ENCODE results near the gene GAD1.

GAD1 gene

DNA sequence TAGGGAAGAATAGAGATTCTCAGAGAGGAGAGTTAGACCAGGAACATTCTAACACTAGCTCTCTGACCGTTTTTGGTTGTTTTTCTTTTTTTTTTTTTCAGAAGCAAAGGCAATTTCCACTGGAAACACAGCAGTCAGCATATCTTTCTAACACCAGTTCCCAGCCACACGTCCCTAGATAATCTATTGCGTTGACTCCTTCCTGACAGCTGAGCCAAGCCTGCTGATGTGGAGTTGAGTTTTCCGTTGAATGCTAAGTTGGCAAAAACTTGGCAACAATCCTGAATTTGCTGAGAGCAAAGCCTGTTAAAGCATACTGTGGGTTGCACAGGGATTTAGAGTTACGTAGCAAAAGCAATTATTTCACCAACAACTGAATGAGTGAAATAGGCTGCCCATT, 19.3 kb downstream of the GAD1 start:
- in situ Hi-C loops (cut with HindIII; ENCODE audit: low pct_unique_long_range_greater_than_20kb, low sequenced_read_pairs), result no loop called here
- DNase-seq (ENCODE audit: low read depth in 1 of 2, low spot score in 1 of 2), result no peak
- TF ChIP-seq JUND (IDR thresholded peaks at IDR 0.05; ENCODE audit: low read depth), result no peak

DNA sequence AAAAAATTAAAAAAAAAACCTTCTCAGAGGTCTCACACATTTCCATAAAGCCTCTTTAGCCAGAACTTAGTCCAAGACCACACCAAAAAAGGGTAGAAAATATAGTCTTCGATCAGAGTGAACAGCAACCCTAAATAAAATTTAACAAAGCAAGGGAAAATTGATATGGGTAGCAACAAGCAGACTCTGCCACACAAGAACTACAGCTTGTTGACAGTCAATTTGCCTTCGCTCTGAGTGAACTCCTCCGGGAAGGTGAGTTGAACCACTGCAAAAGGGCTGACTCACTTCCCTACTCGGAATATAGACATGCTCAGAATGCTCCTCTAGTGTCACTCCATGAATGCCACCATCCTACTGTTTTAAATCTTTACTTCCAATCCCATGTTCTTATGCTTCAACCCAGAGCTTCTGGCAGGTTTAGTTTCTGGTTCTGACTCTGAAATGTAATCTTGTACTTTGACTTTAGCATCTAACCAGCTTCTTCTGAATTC, 24.1 kb downstream of the GAD1 start:
- DNase-seq (ENCODE audit: low read depth in 1 of 2, low spot score in 1 of 2), result no peak
- no peak for TF ChIP-seq JUND (IDR thresholded peaks at IDR 0.05; ENCODE audit: low read depth)
- in situ Hi-C loops (cut with HindIII; ENCODE audit: low pct_unique_long_range_greater_than_20kb, low sequenced_read_pairs), result no loop called here

DNA sequence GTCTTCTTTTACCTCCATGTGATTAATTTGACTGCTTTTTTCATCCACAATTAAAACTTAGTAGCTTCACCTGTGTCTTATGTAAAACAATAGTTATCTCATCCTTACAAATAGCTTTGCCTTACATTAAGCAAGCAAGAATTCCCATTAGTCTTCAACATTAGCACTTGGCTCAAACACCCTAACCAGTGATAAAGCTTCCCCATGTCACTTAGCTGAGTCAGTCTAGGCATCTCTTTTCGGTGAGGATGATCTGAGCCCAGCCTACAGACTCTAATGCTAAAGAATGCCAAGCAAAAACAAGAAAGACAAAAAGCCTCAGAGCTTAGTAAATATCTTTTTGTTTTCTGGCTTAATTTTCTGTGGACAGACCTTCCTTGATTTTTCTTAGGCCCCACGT, 26.1 kb downstream of the GAD1 start:
- DNase-seq (ENCODE audit: low read depth in 1 of 2, low spot score in 1 of 2), result no peak
- no peak for TF ChIP-seq JUND (IDR thresholded peaks at IDR 0.05; ENCODE audit: low read depth)
- in situ Hi-C loops (cut with HindIII; ENCODE audit: low pct_unique_long_range_greater_than_20kb, low sequenced_read_pairs), result no loop called here

DNA sequence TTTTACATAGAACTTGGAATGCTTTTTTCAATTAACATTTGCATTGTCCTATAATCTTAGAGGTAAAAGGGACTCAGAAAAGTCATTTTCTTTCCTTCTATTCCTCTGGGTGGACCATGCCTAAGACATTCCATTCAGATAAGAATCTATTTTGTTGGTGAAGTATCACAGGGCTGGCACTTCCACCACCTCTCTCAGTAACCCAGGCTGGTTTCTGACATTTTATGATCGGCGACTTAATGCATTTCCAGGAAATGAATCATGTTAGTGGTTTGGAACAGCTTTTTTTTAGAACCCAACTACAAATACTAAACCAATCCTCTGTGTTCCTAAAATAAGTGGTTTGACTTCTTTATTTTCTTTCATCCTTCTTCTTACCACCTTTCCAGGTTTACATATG, 27.0 kb downstream of the GAD1 start:
- no peak for DNase-seq (ENCODE audit: low read depth in 1 of 2, low spot score in 1 of 2)
- in situ Hi-C loops (cut with HindIII; ENCODE audit: low pct_unique_long_range_greater_than_20kb, low sequenced_read_pairs), result no loop called here
- no peak for TF ChIP-seq JUND (IDR thresholded peaks at IDR 0.05; ENCODE audit: low read depth)

DNA sequence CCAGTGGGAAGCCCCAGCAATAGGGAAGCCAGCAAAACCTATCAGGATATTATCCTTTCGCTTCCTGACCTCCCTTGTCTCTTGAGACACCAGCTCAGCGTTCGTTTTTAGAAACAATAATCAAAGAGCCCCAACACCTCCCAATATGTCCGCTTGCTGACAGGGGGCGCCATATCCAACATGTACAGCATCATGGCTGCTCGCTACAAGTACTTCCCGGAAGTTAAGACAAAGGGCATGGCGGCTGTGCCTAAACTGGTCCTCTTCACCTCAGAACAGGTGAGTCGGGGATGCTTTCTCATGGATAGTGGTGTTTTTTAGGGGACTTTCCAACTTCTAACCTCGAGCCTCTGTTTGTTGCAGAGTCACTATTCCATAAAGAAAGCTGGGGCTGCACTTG, 28.7 kb downstream of the GAD1 start:
- no peak for DNase-seq (ENCODE audit: low read depth in 1 of 2, low spot score in 1 of 2)
- in situ Hi-C loops (cut with HindIII; ENCODE audit: low pct_unique_long_range_greater_than_20kb, low sequenced_read_pairs), result no loop called here
- no peak for TF ChIP-seq JUND (IDR thresholded peaks at IDR 0.05; ENCODE audit: low read depth)

DNA sequence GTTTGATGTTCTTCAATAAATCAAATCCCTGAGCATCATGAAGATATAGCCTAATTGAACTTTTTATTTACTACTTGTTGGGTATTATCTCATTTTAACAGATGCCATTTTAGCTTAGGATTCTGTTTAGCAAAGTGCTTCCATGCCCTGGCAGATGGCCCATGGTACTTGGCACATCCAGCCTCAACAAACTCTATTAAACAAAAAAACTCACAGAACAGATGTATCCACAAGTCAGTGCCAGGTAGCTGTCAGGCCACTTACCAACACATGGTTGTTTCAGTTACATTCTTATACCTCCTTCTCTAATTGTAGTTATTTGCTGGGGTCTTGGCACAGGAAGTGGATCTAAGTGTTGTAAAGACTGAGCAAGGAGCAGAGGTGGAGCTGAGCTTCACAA, 29.6 kb downstream of the GAD1 start:
- TF ChIP-seq JUND (IDR thresholded peaks at IDR 0.05; ENCODE audit: low read depth), result no peak
- in situ Hi-C loops (cut with HindIII; ENCODE audit: low pct_unique_long_range_greater_than_20kb, low sequenced_read_pairs), result no loop called here
- DNase-seq (ENCODE audit: low read depth in 1 of 2, low spot score in 1 of 2), result no peak

DNA sequence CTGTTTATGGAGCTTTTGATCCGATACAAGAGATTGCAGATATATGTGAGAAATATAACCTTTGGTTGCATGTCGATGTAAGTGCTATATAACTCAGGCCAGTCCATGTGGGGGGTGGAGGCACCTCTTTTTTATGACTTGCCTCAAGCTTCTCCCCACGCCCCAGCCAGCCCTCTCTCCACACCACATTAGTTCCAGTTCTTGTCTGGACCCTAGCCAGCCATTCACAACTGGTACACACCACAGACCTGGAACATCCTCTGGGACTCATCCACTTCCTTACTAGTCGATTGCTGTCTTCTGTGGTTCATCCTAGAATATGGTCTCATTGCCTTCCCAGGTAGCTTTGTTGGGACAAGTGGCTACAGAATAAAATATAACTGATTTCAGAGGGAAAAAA, 31.0 kb downstream of the GAD1 start:
- no peak for DNase-seq (ENCODE audit: low read depth in 1 of 2, low spot score in 1 of 2)
- in situ Hi-C loops (cut with HindIII; ENCODE audit: low pct_unique_long_range_greater_than_20kb, low sequenced_read_pairs), result no loop called here
- no peak for TF ChIP-seq JUND (IDR thresholded peaks at IDR 0.05; ENCODE audit: low read depth)

DNA sequence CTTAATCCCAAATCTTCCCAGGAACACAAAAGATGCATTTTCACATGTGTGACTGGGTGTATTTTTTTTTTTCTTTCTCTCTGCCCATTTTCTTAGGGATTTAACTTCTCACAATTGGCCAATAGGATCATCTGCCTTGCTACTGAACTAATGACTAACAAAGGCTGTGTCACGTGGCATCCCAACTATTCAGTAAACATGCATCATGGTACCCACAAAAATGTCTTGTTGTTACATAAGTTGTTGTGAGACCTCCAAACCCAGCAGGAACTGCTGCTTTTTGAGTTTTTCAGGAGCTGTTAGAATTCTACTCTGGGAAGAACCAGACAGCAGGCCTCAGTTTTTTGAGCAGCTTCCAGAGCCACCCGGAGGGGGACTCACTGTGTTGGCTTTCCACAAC, 31.9 kb downstream of the GAD1 start:
- in situ Hi-C loops (cut with HindIII; ENCODE audit: low pct_unique_long_range_greater_than_20kb, low sequenced_read_pairs), result no loop called here
- DNase-seq (ENCODE audit: low read depth in 1 of 2, low spot score in 1 of 2), result no peak
- TF ChIP-seq JUND (IDR thresholded peaks at IDR 0.05; ENCODE audit: low read depth), result no peak

DNA sequence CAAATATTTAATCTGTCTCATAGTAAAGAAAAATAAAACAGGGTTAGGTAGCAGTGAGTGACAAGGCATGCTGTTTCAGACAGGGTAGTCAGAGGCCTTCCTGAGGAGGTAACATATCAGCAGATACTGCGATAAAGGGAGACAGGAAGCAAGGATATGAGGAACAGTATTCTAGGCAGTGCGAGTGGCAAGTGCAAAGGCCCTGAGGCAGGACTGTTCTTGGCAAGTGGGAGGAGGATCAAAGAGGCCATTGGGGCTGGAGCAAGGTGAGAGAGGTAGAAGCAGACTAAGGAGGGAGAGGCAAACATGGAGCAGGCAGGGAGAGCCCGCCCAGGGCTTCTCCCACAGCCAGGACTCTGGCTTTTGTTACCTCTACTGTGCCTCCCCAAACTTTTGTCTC, 33.6 kb downstream of the GAD1 start:
- in situ Hi-C loops (cut with HindIII; ENCODE audit: low pct_unique_long_range_greater_than_20kb, low sequenced_read_pairs), result no loop called here
- DNase-seq (ENCODE audit: low read depth in 1 of 2, low spot score in 1 of 2), result no peak
- no peak for TF ChIP-seq JUND (IDR thresholded peaks at IDR 0.05; ENCODE audit: low read depth)

DNA sequence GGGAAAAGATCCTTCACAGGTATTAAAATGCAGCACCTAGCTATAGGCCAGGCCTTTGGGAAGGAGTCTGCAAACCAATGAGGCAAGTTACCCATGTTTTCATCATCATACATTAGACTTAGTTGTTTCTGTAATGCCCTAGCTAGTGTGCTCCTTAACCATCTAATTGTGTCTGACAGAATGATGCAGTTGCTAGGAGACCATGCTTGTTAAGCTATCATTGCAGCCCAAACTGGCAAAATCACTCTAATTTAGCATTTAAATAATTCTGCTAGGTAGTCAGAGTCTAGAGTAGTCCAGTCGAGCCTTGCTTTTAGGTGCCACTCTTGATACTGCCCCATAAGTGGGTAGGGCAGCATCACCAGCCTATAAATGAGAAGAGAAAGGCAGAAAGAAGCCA, 34.9 kb downstream of the GAD1 start:
- in situ Hi-C loops (cut with HindIII; ENCODE audit: low pct_unique_long_range_greater_than_20kb, low sequenced_read_pairs), result no loop called here
- no peak for TF ChIP-seq JUND (IDR thresholded peaks at IDR 0.05; ENCODE audit: low read depth)
- no peak for DNase-seq (ENCODE audit: low read depth in 1 of 2, low spot score in 1 of 2)

DNA sequence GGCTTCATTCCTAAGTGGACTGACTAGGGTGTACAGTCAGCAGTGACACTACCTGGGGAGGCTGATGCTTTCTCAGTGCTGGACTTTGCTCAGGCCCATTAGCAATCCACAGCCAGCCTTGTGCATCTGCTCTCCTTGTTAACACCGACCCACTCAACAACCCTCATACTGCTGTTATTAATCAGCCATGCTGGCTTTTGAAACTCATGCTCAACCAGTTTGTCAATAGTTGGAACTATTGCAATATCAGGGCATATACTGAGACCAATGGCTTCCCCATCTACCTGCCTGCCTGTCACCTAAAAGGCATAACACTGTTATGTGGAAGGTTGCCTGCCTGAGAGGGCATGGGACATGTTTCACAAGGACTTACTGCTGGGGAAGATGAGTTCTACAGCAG, 39.4 kb downstream of the GAD1 start:
- no peak for DNase-seq (ENCODE audit: low read depth in 1 of 2, low spot score in 1 of 2)
- in situ Hi-C loops (cut with HindIII; ENCODE audit: low pct_unique_long_range_greater_than_20kb, low sequenced_read_pairs), result no loop called here

DNA sequence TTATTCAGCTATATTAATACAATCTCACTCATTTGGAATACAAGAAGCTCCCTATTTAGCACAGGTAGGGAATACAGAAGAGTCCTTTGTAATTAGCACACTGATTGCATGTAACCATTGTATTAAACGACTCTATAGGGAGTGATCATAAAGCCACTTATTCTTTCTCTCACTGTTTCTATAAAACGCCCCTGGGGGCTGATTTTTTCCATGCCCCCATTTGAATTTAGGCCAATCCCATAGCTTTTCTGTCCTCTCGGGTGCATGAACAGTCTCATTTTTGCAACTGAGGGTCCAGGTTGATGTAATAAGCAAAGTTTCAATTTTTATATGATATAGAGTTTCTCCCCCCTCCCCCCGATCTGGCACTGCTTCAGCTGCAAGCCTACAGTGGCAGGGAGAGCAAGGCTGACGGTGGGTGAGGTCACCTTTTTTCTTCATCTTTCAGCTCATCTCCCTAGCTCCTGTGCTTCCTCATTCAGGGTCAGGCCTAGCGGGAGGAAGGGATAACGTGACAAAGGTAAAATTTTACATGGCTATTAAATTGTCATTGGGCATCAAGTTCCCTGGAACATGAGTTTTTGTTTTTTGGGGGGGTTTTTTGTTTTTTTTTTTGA, 45.7 kb downstream of the GAD1 start:
- in situ Hi-C loops (cut with HindIII; ENCODE audit: low pct_unique_long_range_greater_than_20kb, low sequenced_read_pairs), result no loop called here

More for the DNA sequence above, 39.4 kb downstream of the GAD1 start:
- no peak for TF ChIP-seq JUND (IDR thresholded peaks at IDR 0.05; ENCODE audit: low read depth)

DNA sequence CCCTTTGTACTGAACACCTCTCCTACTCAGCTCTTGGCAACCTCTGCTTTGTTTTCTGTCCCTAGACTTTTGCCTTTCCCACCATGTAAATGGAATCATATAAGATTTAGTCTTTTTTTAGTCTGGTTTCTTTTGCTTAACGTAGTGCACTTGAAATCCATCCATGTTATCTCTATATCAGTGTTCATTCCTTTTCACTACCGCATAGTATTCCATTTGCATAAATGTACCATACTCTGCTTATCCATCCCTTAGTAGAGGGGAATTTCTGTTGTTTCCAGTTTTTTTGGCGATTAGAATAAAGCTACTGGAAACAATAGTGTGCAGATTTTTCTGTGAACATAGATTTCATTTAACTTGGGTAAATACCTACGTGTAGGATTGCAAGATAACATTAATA, 46.4 kb downstream of the GAD1 start:
- no peak for TF ChIP-seq JUND (IDR thresholded peaks at IDR 0.05; ENCODE audit: low read depth)
- no peak for DNase-seq (ENCODE audit: low read depth in 1 of 2, low spot score in 1 of 2)
- in situ Hi-C loops (cut with HindIII; ENCODE audit: low pct_unique_long_range_greater_than_20kb, low sequenced_read_pairs), result no loop called here

More for the DNA sequence above, 45.7 kb downstream of the GAD1 start:
- no peak for DNase-seq (ENCODE audit: low read depth in 1 of 2, low spot score in 1 of 2)
- no peak for TF ChIP-seq JUND (IDR thresholded peaks at IDR 0.05; ENCODE audit: low read depth)

DNA sequence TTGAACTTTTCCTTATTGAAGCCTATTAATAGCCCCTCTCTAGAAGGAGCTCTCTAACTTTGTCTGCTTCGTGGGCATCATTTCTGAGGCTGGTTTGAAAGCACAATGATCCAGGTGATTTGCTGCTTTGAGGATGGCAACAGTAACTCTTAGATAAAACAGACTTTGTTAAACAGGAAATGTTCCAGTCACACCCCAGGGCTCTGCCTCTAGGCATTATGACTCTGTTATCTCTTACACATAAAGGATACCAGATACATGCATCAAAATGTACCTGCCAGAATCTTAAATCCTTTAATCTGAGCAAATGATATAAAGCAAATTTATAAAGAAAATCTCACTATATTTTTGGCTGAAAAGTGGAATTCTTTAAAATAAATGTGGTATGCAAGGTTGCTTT, 52.3 kb downstream of the GAD1 start:
- no peak for TF ChIP-seq JUND (IDR thresholded peaks at IDR 0.05; ENCODE audit: low read depth)
- in situ Hi-C loops (cut with HindIII; ENCODE audit: low pct_unique_long_range_greater_than_20kb, low sequenced_read_pairs), result no loop called here
- no peak for DNase-seq (ENCODE audit: low read depth in 1 of 2, low spot score in 1 of 2)
